ENCODE results near the gene STXBP2.

STXBP2 gene

GRCh38 chr19:7611541-7612279 lies 25.2 kb upstream of the STXBP2 start:
- Histone ChIP-seq H3K27ac (no peak overlapping the region), H3K36me3 (ENCODE audit: control insufficient read depth, insufficient read depth, low read length) (no peaks in the 10 kb centered on the region), H3K9me3 (ENCODE audit: control insufficient read depth, low read length) (no peaks in the 10 kb centered on the region), H3K4me1 (no peaks in the 10 kb centered on the region), H3K4me3 (ENCODE audit: low read depth, low read length) (no peak overlapping the region), H3K27me3 (ENCODE audit: control insufficient read depth, insufficient read depth, low read length) (no peaks in the 10 kb centered on the region), H3K79me2 (no peaks in the 10 kb centered on the region), H3K9ac (no peak overlapping the region), H2AFZ (no peak overlapping the region), H3K4me2 (ENCODE audit: low read length) (no peak overlapping the region)
- TF ChIP-seq CTCF (IDR thresholded peaks at IDR 0.05): no peak

GRCh38 chr19:7612282-7613274 lies 24.3 kb upstream of the STXBP2 start:
- H3K9me3 ChIP-seq (ENCODE audit: control insufficient read depth, low read length): no peaks in the 10 kb centered on the region
- H3K27me3 ChIP-seq (ENCODE audit: control insufficient read depth, insufficient read depth, low read length): no peaks in the 10 kb centered on the region
- H3K4me1 ChIP-seq: no peaks in the 10 kb centered on the region
- TF ChIP-seq CTCF (IDR thresholded peaks at IDR 0.05): no peak
- H3K4me2 ChIP-seq (ENCODE audit: low read length): no peak overlapping the region
- H2AFZ ChIP-seq: no peak overlapping the region
- H3K36me3 ChIP-seq (ENCODE audit: control insufficient read depth, insufficient read depth, low read length): no peaks in the 10 kb centered on the region
- H3K79me2 ChIP-seq: no peaks in the 10 kb centered on the region
- H3K4me3 ChIP-seq (ENCODE audit: low read depth, low read length): no peak overlapping the region
- no peak overlapping the region for H3K27ac ChIP-seq
- no peak overlapping the region for H3K9ac ChIP-seq

GRCh38 chr19:7614859-7615741 lies 21.8 kb upstream of the STXBP2 start:
- no peaks in the 10 kb centered on the region for H3K36me3 ChIP-seq (ENCODE audit: control insufficient read depth, insufficient read depth, low read length)
- no peaks in the 10 kb centered on the region for H3K27me3 ChIP-seq (ENCODE audit: control insufficient read depth, insufficient read depth, low read length)
- no peak for TF ChIP-seq CTCF (IDR thresholded peaks at IDR 0.05)
- no peak overlapping the region for H2AFZ ChIP-seq
- H3K79me2 ChIP-seq: no peaks in the 10 kb centered on the region
- H3K9me3 ChIP-seq (ENCODE audit: control insufficient read depth, low read length): no peaks in the 10 kb centered on the region
- H3K9ac ChIP-seq: no peak overlapping the region
- H3K27ac ChIP-seq: no peak overlapping the region
- H3K4me3 ChIP-seq (ENCODE audit: low read depth, low read length): no peak overlapping the region
- peaks cover 3% of the 10 kb centered on the region for H3K4me1 ChIP-seq
- H3K4me2 ChIP-seq (ENCODE audit: low read length): no peak overlapping the region

GRCh38 chr19:7617172-7617571 lies 19.7 kb upstream of the STXBP2 start:
- Histone ChIP-seq H3K4me1 (peaks cover 3% of the 10 kb centered on the region), H3K4me2 (ENCODE audit: low read length) (no peak overlapping the region), H3K27me3 (ENCODE audit: control insufficient read depth, insufficient read depth, low read length) (no peaks in the 10 kb centered on the region), H3K79me2 (no peaks in the 10 kb centered on the region), H3K36me3 (ENCODE audit: control insufficient read depth, insufficient read depth, low read length) (no peaks in the 10 kb centered on the region), H3K4me3 (ENCODE audit: low read depth, low read length) (no peak overlapping the region), H3K27ac (no peak overlapping the region), H3K9ac (no peak overlapping the region), H2AFZ (no peak overlapping the region), H3K9me3 (ENCODE audit: control insufficient read depth, low read length) (no peaks in the 10 kb centered on the region)
- no peak for TF ChIP-seq CTCF (IDR thresholded peaks at IDR 0.05)

All from parathyroid adenoma (tissue), 2 donors.